ENCODE results near the gene ALG13. TPM values are rescaled to one million over a fixed set of nuclear protein-coding genes. Genes with fewer than 3 reads are reported as not detected.
"Not testable (repeated sequence)": the region's sequence is repeated elsewhere in the genome, so short reads cannot be mapped to it uniquely, and the experiment has no call there.

Gene ALG13
- total RNA-seq (2014; rRNA removed; shearing (Covaris generic)), result 33.2 and 60.4 TPM in 2 replicates

- DNase-seq (ENCODE audit: low read depth), result peak; percentile 89
Observed at GRCh38 chrX:111680988-111681779, at the start of gene ALG13. Gene ALG13 (plus strand): TSS chrX:111681170. CDS start chrX:111681219, 49 bp downstream.

GRCh38 chrX:111634823-111635729 is 45.9 kb upstream of the ALG13 start:
- DNase-seq (ENCODE audit: low read depth), result no peak

- no peak for DNase-seq (ENCODE audit: low read depth)
Observed at GRCh38 chrX:111641969-111642368, 39.0 kb upstream of the ALG13 start.

GRCh38 chrX:111645165-111645564 is 35.8 kb upstream of the ALG13 start:
- not testable (repeated sequence) for DNase-seq (ENCODE audit: low read depth)

DNA sequence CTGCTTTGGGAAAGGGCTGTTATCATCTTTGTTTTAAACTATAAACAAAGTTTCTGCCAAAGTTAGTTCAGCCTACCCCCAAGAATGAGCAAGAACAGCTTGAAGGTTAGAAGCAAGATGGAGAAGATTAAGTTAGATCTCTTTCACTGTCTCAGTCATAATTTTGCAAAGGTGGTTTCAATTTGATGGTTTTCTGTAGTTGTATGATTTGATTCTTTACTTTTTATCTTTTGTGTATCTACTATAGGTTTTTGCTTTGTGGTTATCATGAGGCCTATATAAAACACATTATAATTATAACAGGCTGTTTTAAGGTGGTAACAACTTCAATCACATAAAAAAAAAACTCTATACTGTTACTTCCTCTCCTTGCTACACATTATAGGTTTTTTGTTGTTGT is 35.4 kb upstream of the ALG13 start:
- DNase-seq (ENCODE audit: low read depth), result no peak

GRCh38 chrX:111646515-111646914 is 34.5 kb upstream of the ALG13 start:
- DNase-seq (ENCODE audit: low read depth), result no peak

- no peak for DNase-seq (ENCODE audit: low read depth)
Observed at GRCh38 chrX:111648802-111649201, 32.2 kb upstream of the ALG13 start.

- DNase-seq (ENCODE audit: low read depth), result no peak
Observed at GRCh38 chrX:111649638-111650037, 31.3 kb upstream of the ALG13 start.

- no peak for DNase-seq (ENCODE audit: low read depth)
Observed at GRCh38 chrX:111650845-111651244, 30.1 kb upstream of the ALG13 start.

DNA sequence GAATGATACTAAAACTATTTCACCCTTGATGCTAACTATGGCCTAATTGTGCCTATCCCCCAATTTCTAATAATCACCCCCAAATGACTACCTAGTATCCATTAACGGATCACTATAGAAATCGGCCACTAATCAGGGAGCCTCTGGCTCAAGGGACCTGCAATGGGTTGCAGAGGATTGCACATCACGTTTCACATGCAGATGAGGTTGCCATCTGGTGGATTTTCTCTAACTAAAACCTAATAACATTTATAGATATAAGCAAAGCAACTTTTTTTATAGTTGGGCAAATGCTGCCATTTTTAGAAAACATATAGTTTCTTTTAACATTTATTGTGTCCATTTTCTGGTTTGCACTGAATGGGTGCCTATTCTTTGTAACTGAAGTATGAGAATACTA is 28.3 kb upstream of the ALG13 start:
- DNase-seq (ENCODE audit: low read depth), result no peak

DNA sequence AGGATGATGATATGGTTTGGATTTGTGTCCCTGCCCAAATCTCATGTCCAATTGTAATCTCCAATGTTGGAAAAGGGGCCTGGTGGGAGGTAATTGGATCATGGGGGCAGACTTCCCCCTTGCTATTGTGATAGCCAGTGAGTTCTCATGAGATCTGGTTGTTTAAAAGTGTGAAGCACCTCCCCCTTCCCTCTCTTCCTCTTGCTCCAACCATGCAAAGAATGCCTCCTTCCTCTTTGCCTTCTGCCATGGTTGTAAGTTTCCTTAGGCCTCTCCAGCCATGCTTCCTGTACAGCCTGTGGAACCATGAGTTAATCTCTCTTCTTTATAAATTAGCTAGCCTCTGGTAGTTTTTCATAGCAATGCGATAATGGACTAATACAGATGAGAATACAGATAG is 19.7 kb upstream of the ALG13 start:
- DNase-seq (ENCODE audit: low read depth), result no peak

GRCh38 chrX:111662292-111662691 is 18.7 kb upstream of the ALG13 start:
- DNase-seq (ENCODE audit: low read depth), result no peak

DNA sequence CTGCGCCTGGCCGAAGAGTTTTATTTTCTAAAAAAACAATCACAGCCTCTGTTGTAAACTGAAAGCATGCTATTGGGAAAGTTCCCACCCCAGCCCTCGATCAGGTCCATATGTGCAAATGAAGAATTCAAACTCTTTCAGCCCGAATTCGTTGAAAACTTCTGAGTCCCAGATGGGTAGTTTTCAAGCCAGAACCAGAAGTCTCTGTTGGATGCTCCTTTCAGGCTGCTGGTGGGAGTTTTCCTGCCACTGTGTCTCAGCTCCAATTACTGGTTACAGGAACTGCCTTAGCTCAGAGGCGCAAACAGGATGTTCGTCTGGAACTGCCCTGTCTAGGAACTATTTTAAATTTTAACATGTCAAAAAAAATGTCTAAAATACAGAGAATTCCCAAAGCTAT is 9.3 kb upstream of the ALG13 start:
- DNase-seq (ENCODE audit: low read depth), result no peak

GRCh38 chrX:111687305-111687704 is 6.3 kb downstream of the ALG13 start:
- DNase-seq (ENCODE audit: low read depth), result no peak

- DNase-seq (ENCODE audit: low read depth), result no peak
Observed at GRCh38 chrX:111695297-111695880, 14.4 kb downstream of the ALG13 start.

DNA sequence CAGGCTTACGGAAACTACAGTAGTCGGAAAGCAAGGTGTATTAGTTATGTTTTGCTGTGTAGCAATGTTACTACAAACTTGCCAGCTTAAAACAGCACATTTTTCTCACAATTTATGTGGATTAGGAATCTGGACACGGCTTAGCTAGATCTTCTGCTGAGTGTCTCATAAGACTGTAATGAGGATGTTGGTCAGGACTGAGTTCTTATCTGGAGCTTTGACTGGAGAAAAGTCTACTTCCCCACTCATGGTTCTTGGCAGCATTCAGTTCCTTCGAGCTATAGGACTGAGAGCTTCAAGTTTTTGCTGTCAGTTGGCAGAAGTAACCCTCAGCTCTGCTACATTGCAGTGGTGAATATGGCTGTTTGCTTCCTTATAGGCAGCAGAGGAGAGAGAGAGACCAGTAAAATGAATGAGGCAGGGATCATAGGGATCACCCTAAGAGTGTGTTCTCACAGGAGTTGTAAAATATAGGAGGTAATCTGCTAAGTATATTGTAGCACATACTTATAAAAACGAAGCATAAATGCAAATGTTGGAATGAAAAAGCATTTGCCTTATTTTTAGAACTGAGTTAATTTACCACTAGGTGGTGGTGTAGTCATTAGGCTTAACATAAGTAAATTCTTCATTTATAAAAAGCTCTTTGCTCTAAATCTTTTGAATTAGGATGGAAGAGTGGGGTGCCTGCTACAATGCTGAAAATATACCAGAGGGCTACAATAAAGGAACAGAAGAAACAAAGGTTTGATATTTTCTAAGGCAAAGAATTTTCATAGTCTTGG is 38.6 kb downstream of the ALG13 start:
- DNase-seq (ENCODE audit: low read depth), result no peak

DNA sequence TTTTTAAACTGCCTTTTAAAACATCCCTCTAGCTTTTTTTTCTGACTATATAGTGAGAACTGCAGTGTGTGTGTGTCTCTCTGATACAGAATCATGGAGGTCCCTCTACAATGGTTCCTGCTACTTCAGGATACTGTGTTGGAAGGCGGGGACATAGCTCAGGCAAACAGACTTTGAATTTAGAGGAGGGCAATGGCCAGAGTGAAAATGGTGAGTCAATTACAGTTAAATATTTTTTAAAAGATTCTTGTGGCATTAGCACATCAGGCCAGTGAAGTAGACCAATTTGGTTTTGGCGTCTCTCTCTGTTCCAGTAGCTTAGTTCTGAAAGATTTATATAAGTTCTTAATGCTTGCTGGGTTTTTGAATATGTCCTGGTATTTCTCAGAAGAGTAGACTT is 47.1 kb downstream of the ALG13 start:
- DNase-seq (ENCODE audit: low read depth), result no peak

- no peak for DNase-seq (ENCODE audit: low read depth)
Observed at GRCh38 chrX:111731351-111731750, 50.4 kb downstream of the ALG13 start.

DNA sequence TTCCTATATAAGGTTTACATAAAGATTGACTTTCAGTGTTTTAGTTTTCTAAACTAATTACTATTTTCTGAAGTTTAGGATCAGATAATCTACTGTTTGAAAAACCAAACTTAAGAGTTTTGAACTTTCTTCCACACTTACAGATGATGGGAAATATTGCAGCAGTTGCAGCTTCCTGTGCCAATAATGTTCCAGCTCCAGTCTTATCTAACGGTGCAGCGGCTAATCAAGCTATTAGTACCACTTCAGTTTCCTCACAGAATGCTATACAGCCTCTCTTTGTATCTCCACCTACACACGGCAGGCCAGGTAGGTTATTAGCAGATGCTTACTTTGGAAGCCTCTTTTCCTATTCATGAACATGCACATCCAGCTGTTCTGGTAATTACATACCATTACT is 55.6 kb downstream of the ALG13 start:
- DNase-seq (ENCODE audit: low read depth), result no peak

GRCh38 chrX:111742018-111742417 is 61.0 kb downstream of the ALG13 start:
- no peak for DNase-seq (ENCODE audit: low read depth)

- DNase-seq (ENCODE audit: low read depth), result no peak
Observed at GRCh38 chrX:111743316-111743715, 62.3 kb downstream of the ALG13 start.

DNA sequence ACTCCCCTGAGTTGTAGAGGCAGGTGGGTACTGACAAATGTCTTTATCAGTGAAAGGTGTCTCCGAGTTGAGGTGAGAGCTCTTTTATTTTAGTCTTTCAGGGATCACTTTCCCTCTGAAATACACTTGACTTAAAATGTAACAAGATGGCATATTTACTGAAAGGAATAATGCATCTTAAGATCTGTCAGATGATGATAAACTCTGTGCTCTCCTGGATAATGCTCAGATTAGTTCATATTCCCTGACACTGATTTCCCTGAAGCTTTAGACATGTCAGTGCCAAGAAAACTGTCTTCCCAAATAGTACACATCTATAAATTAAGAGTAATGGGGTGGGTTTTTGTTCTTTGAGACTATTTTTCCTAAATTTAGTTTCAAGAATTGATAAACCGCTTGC is 75.5 kb downstream of the ALG13 start:
- DNase-seq (ENCODE audit: low read depth), result no peak
